Measurements from ENCODE around the gene SNN. TPM values are rescaled to one million over a fixed set of nuclear protein-coding genes. Genes with fewer than 3 reads are reported as not detected.

The SNN gene
- polyA plus RNA-seq, 1 donor from 2014 or later: 176 TPM

DNA sequence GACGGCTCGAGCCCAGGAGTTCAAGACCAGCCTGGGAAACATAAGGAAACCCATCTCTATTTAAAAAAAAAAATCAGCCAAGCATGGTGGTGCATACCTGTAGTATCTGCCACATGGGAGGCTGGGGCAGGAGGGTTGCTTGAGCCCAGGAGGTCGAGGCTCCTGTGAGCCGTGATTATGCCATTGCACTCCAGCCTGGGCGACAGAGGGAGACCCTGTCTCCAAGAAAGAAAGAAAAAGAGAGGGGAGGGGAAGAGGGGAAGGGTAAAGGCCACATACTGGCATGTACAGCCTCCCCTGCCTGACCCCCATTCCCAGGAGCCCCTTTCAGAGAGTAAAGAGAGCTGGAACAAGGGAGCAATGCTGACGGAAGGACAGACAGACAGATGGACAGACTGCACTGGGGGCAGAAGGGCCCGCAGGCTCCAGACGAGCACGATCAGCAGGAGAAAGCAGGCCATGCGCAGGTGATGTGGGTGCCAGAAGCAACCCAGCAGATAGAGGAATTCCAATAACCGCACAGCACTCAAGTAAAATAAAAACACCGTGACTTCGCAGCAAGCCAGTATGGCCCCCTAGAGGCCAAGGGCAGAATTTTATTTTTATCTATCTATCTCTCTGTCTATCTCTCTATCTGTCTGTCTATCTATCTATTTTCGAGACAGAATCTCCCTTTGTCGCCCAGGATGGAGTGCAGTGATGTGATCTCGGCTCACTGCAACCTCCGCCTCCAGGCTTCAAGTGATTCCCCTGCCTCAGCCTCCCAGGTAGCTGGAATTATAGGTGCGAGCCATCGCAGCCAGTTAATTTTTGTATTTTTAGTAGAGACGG lies 27.1 kb upstream of the SNN start:
- Histone ChIP-seq H2AFZ (ENCODE audit: low read depth, low read length) (no peak overlapping the region), H3K9me3 (ENCODE audit: low read length) (no peaks in the 10 kb centered on the region), H3F3A (ENCODE audit: insufficient read depth, low read length, poor library complexity, severe bottlenecking) (no peaks in the 10 kb centered on the region), H3K9me2 (ENCODE audit: insufficient read depth, low read length) (no peaks in the 10 kb centered on the region), H3K4me3 (ENCODE audit: low read length) (no peak overlapping the region), H3K36me3 (ENCODE audit: insufficient read depth, low read length) (no peaks in the 10 kb centered on the region), H3K79me2 (replicated peaks; ENCODE audit: insufficient read depth, low read length) (no peaks in the 10 kb centered on the region), H3K27me3 (ENCODE audit: insufficient read depth, low read depth, low read length) (no peaks in the 10 kb centered on the region), H4K20me1 (ENCODE audit: insufficient read depth) (no peaks in the 10 kb centered on the region), H3K27ac (ENCODE audit: low read length) (no peak overlapping the region), H3K9ac (ENCODE audit: low read length) (no peak overlapping the region), H3K4me2 (ENCODE audit: low read length) (no peak overlapping the region)
- TF ChIP-seq RAD21 (conservative IDR thresholded peaks at IDR 0.05) (peak; percentile 49), MXI1 (conservative IDR thresholded peaks at IDR 0.05; ENCODE audit: poor library complexity, severe bottlenecking) (no peak), TAF1 (IDR thresholded peaks at IDR 0.05; ENCODE audit: low read depth) (no peak), EZH2 (IDR thresholded peaks at IDR 0.05; ENCODE audit: borderline replicate concordance, insufficient read depth, low read length, poor library complexity, severe bottlenecking) (no peak), POLR2AphosphoS5 (IDR thresholded peaks at IDR 0.05) (no peak), REST (IDR thresholded peaks at IDR 0.05; ENCODE audit: borderline replicate concordance) (no peak), SMC3 (conservative IDR thresholded peaks at IDR 0.05; ENCODE audit: poor library complexity) (peak; percentile 24), EP300 (conservative IDR thresholded peaks at IDR 0.05; ENCODE audit: poor library complexity, severe bottlenecking) (no peak)
- TF ChIP-seq, protein P1, sequence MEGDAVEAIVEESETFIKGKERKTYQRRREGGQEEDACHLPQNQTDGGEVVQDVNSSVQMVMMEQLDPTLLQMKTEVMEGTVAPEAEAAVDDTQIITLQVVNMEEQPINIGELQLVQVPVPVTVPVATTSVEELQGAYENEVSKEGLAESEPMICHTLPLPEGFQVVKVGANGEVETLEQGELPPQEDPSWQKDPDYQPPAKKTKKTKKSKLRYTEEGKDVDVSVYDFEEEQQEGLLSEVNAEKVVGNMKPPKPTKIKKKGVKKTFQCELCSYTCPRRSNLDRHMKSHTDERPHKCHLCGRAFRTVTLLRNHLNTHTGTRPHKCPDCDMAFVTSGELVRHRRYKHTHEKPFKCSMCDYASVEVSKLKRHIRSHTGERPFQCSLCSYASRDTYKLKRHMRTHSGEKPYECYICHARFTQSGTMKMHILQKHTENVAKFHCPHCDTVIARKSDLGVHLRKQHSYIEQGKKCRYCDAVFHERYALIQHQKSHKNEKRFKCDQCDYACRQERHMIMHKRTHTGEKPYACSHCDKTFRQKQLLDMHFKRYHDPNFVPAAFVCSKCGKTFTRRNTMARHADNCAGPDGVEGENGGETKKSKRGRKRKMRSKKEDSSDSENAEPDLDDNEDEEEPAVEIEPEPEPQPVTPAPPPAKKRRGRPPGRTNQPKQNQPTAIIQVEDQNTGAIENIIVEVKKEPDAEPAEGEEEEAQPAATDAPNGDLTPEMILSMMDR (IDR thresholded peaks at IDR 0.05; ENCODE audit: poor library complexity, severe bottlenecking): peak; percentile 59

- no peak overlapping the region for H3K4me2 ChIP-seq (ENCODE audit: low read length)
- no peak overlapping the region for H3K4me3 ChIP-seq (ENCODE audit: low read length)
- H4K20me1 ChIP-seq (ENCODE audit: insufficient read depth): no peaks in the 10 kb centered on the region
- no peaks in the 10 kb centered on the region for H3K27me3 ChIP-seq (ENCODE audit: insufficient read depth, low read depth, low read length)
- no peaks in the 10 kb centered on the region for H3F3A ChIP-seq (ENCODE audit: insufficient read depth, low read length, poor library complexity, severe bottlenecking)
- no peaks in the 10 kb centered on the region for H3K36me3 ChIP-seq (ENCODE audit: insufficient read depth, low read length)
- no peaks in the 10 kb centered on the region for H3K79me2 ChIP-seq (replicated peaks; ENCODE audit: insufficient read depth, low read length)
- H3K9me2 ChIP-seq (ENCODE audit: insufficient read depth, low read length): no peaks in the 10 kb centered on the region
- no peaks in the 10 kb centered on the region for H3K9me3 ChIP-seq (ENCODE audit: low read length)
- no peak overlapping the region for H2AFZ ChIP-seq (ENCODE audit: low read depth, low read length)
- H3K9ac ChIP-seq (ENCODE audit: low read length): no peak overlapping the region
- H3K27ac ChIP-seq (ENCODE audit: low read length): no peak overlapping the region
- TF ChIP-seq TAF1 (IDR thresholded peaks at IDR 0.05; ENCODE audit: low read depth): no peak
- no peak for TF ChIP-seq POLR2AphosphoS5 (IDR thresholded peaks at IDR 0.05)
- TF ChIP-seq REST (IDR thresholded peaks at IDR 0.05; ENCODE audit: borderline replicate concordance): no peak
- TF ChIP-seq, protein P1 (IDR thresholded peaks at IDR 0.05; ENCODE audit: poor library complexity, severe bottlenecking): no peak
- no peak for TF ChIP-seq EP300 (conservative IDR thresholded peaks at IDR 0.05; ENCODE audit: poor library complexity, severe bottlenecking)
Observed at GRCh38 chr16:11642765-11643116, 25.5 kb upstream of the SNN start.

Measured in neural cell (in vitro differentiated cells).